GM13977 (cell line): Measurements from ENCODE around the gene EIF3F.

ENCODE experiments used
- DNase-seq: peaks from one replicate; pipeline ENCODE4 v3.0.0; 2012; ENCODE audit warnings: low spot score
- CTCF ChIP-seq: IDR thresholded peaks from 2 replicates; pipeline ENCODE4 v1.5.1; 2012; ENCODE audit warnings: mild to moderate bottlenecking, control low read depth; ENCODE audit not compliant: insufficient read depth; ENCODE audit errors: extremely low read depth, missing control alignments
- in situ Hi-C: fragments of 300-500 bp; cut with MboI; formaldehyde crosslinking; loops from one replicate; pipeline ENCODE4 v1.12.0; 2022; ENCODE audit warnings: low sequenced_read_pairs, low pct_unique_long_range_greater_than_20kb, mixed read lengths, inconsistent platforms; ENCODE audit not compliant: unreplicated experiment

The EIF3F gene

GRCh38 chr11:8040921-8041285 is 53.8 kb downstream of the EIF3F start:
- no peak for DNase-seq
- in situ Hi-C loops: no loop called here
- no peak for TF ChIP-seq CTCF

DNA sequence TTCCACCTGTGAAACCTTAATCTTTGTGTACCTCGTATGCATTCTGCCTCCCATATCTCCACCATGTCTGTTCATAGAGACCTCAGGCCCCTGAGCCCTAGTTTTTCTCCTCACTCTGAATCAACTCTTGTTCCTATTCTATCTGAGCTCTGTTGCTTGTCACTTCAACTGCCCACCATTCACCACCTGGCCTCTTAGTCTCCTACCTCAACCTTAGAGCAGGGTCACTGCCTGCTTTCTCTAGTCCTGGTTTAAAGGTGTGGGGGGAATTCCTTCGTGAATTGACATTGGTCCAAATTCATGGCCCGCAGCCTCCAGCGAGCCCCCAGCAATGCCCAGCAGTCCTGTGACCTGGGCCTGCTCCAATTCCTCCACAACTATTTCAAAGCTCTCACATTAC is 54.4 kb downstream of the EIF3F start:
- TF ChIP-seq CTCF: no peak
- in situ Hi-C loops: no loop called here
- no peak for DNase-seq

- in situ Hi-C loops: no loop called here
- TF ChIP-seq CTCF: no peak
- no peak for DNase-seq
These were observed 56.6 kb downstream of the EIF3F start for GRCh38 chr11:8043756-8044155.

DNA sequence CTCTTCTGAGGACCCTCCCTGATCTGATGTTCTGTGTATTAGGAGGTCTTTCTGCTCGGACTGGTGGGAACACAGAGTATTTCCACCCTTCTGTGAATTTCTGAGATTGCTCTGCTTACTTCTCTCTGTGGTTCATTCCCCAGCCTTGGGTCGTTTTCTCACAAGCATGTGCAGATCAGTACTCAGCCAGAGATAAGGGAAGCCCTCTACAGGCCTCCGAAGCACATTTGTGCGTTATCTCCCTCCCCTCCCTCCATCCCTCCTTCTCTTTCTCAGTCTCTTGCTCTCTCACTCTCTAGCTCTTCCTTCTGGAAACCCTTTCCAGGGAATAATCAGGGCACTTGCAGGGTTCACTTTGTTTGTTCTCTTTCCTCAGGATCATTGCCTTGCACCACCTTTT is 58.7 kb downstream of the EIF3F start:
- in situ Hi-C loops: no loop called here
- DNase-seq: no peak
- no peak for TF ChIP-seq CTCF

DNA sequence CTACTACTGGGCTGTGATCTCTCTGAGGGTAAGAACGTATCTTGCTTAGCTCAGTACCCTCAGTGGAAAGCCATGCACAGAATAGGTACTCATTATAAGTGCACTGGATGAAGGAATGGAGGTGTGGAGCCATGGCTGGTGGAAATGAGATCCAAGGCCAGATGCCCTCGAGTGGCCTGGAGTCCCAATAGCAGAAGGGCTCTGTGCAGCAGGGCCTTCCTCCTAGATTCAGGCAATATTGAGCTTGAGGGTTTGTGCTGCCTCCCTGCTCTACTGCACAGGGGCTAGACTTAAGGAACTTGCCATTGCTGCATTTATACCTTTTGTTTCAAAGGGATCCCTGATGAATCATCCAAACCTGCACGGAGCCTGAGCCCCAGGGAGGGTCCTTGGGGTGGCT is 60.2 kb downstream of the EIF3F start:
- DNase-seq: no peak
- in situ Hi-C loops: no loop called here
- no peak for TF ChIP-seq CTCF

DNA sequence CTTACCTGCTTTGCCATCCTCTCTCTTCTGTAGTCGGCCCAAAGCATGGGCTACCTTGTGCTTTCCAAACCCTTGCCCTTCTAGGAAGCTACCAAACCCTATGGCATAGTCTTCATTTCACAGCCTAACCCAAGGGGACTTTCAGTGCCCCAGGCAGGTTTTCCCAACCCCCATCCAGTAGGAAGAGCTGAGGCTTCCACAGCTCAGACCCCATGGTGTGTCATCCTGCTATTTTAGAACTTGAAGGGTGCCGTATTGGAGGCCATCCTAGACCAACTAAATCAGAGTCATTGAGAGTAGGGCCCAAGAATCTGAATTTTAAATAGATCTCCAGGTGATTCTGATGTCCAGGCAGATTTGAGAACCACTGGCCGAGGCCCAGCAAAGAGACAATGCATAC is 61.9 kb downstream of the EIF3F start:
- no peak for TF ChIP-seq CTCF
- DNase-seq: no peak
- in situ Hi-C loops: no loop called here
